NCI-H345 treated with DMSO at 0.1 percent for 48 hours (cell line): ENCODE results near the gene CYP4F3.
"Not testable (repeated sequence)": the region's sequence is repeated elsewhere in the genome, so short reads cannot be mapped to it uniquely, and the experiment has no call there.

ENCODE experiments used
- DNase-seq: peaks from one replicate; lab custom pipeline; 2025; ENCODE audit not compliant: unreplicated experiment; lab: John Stamatoyannopoulos, UW

Gene CYP4F3

GRCh38 chr19:15629003-15629880, 11.5 kb upstream of the CYP4F3 start:
- no peak for DNase-seq

GRCh38 chr19:15631817-15632216, 8.9 kb upstream of the CYP4F3 start:
- DNase-seq, result no peak

GRCh38 chr19:15633082-15633835, 7.4 kb upstream of the CYP4F3 start:
- no peak for DNase-seq

- DNase-seq, result no peak
Observed at GRCh38 chr19:15634105-15634504, 6.6 kb upstream of the CYP4F3 start.

GRCh38 chr19:15635016-15635805, 5.5 kb upstream of the CYP4F3 start:
- DNase-seq, result no peak

- no peak for DNase-seq
Observed at GRCh38 chr19:15636026-15636425, 4.7 kb upstream of the CYP4F3 start.

- no peak for DNase-seq
Observed at GRCh38 chr19:15639596-15639995, 1.1 kb upstream of the CYP4F3 start.

GRCh38 chr19:15640904-15641597, 354 bp downstream of the CYP4F3 start:
- DNase-seq, result no peak

GRCh38 chr19:15641901-15642491, 1.3 kb downstream of the CYP4F3 start:
- DNase-seq, result no peak

GRCh38 chr19:15642807-15643206, 2.1 kb downstream of the CYP4F3 start:
- no peak for DNase-seq

- DNase-seq, result no peak
Observed at GRCh38 chr19:15643387-15643786, 2.7 kb downstream of the CYP4F3 start.

- no peak for DNase-seq
Observed at GRCh38 chr19:15644066-15644741, 3.5 kb downstream of the CYP4F3 start.

- no peak for DNase-seq
Observed at GRCh38 chr19:15644816-15645215, 4.1 kb downstream of the CYP4F3 start.

- no peak for DNase-seq
Observed at GRCh38 chr19:15649526-15649925, 8.8 kb downstream of the CYP4F3 start.

- DNase-seq, result not testable (repeated sequence)
Observed at GRCh38 chr19:15650123-15650522, 9.4 kb downstream of the CYP4F3 start.

- DNase-seq, result no peak
Observed at GRCh38 chr19:15651791-15652190, 11.1 kb downstream of the CYP4F3 start.

- no peak for DNase-seq
Observed at GRCh38 chr19:15652559-15653278, 12.0 kb downstream of the CYP4F3 start.

GRCh38 chr19:15656467-15656866, 15.8 kb downstream of the CYP4F3 start:
- DNase-seq, result no peak

GRCh38 chr19:15663247-15663646, 22.6 kb downstream of the CYP4F3 start:
- no peak for DNase-seq
